Chondrocyte (in vitro differentiated cells): ENCODE measurements around the gene CRB2. TPM values are rescaled to one million over a fixed set of nuclear protein-coding genes. Genes with fewer than 3 reads are reported as not detected.

Experiments
- DNase-seq: peaks from one replicate; pipeline ENCODE4 v3.0.0; 2021; ENCODE audit warnings: mixed read lengths, low spot score
- H3K27ac Mint-ChIP-seq: one replicate; pipeline ENCODE4 v1.8.0; 2021; ENCODE audit warnings: mild to moderate bottlenecking, moderate library complexity, mixed read lengths; ENCODE audit not compliant: unreplicated experiment
- H3K27me3 Mint-ChIP-seq: 2 replicates; pipeline ENCODE4 v1.8.0; 2021; ENCODE audit warnings: low read depth, mixed read lengths
- H3K36me3 Mint-ChIP-seq: 2 replicates; pipeline ENCODE4 v1.8.0; 2021; ENCODE audit warnings: low read depth, mixed read lengths
- H3K4me1 Mint-ChIP-seq: 2 replicates; pipeline ENCODE4 v1.8.0; 2021; ENCODE audit warnings: low read depth, mild to moderate bottlenecking, mixed read lengths
- H3K4me3 Mint-ChIP-seq: one replicate; pipeline ENCODE4 v1.8.0; 2021; ENCODE audit warnings: mild to moderate bottlenecking, moderate library complexity, mixed read lengths; ENCODE audit not compliant: unreplicated experiment
- H3K9me3 Mint-ChIP-seq: 2 replicates; pipeline ENCODE4 v1.8.0; 2021; ENCODE audit warnings: low read depth, mixed read lengths
- CTCF ChIP-seq: fragments of 200-600 bp; sonication (generic); IDR thresholded peaks from 2 replicates; pipeline ENCODE4 v1.5.0; 2021; ENCODE audit warnings: antibody characterized with exemption, mild to moderate bottlenecking, moderate library complexity
- total RNA-seq: library from RNA; stranded (reverse); gene quantifications from 3 replicates; pipeline ENCODE4 v1.2.1, GENCODE V29; 2021

CRB2 gene
- total RNA-seq, 1 donor from 2014 or later, result 0.07 TPM

GRCh38 chr9:123418052-123418430 lies 62.0 kb downstream of the CRB2 start:
- Mint-ChIP-seq H3K4me3 (no peak overlapping the region), H3K9me3 (no peaks in the 10 kb centered on the region), H3K36me3 (peaks cover 10% of the 10 kb centered on the region), H3K27ac (no peak overlapping the region), H3K4me1 (no peaks in the 10 kb centered on the region), H3K27me3 (no peaks in the 10 kb centered on the region)
- no peak for TF ChIP-seq CTCF
- peak; percentile 80 for DNase-seq

GRCh38 chr9:123418506-123418905 lies 62.5 kb downstream of the CRB2 start:
- Mint-ChIP-seq H3K27ac (no peak overlapping the region), H3K27me3 (no peaks in the 10 kb centered on the region), H3K36me3 (peaks cover 10% of the 10 kb centered on the region), H3K9me3 (no peaks in the 10 kb centered on the region), H3K4me1 (no peaks in the 10 kb centered on the region), H3K4me3 (no peak overlapping the region)
- no peak for TF ChIP-seq CTCF
- DNase-seq, result peak; percentile 55

DNA sequence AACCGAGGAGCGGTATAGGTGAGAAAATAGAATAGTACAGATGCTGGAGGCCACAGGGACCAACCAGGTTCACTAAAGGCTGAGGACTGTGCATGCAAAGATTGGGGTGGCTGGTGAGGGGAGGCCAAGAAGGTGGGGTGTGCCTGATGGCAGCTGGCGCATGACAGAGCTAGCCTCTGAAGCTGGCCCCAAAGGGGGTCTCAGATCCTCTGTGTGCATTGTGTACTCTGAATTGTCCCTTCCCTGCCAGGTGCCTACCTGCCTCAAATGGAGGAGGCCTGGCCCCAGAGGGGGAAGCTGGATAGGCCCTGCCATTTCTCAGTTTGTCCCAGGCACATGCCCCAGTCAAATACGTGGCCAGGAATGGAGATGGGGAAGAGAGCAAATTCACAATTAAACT lies 63.1 kb downstream of the CRB2 start:
- no peaks in the 10 kb centered on the region for H3K4me1 Mint-ChIP-seq
- peak; percentile 59 for DNase-seq
- TF ChIP-seq CTCF, result no peak
- H3K36me3 Mint-ChIP-seq, result peaks cover 10% of the 10 kb centered on the region
- H3K4me3 Mint-ChIP-seq, result no peak overlapping the region
- H3K9me3 Mint-ChIP-seq, result no peaks in the 10 kb centered on the region
- no peak overlapping the region for H3K27ac Mint-ChIP-seq
- H3K27me3 Mint-ChIP-seq, result no peaks in the 10 kb centered on the region

GRCh38 chr9:123419721-123420591 lies 64.0 kb downstream of the CRB2 start:
- Mint-ChIP-seq H3K4me1 (no peaks in the 10 kb centered on the region), H3K27ac (no peak overlapping the region), H3K4me3 (no peak overlapping the region), H3K9me3 (no peaks in the 10 kb centered on the region), H3K36me3 (peaks cover 10% of the 10 kb centered on the region), H3K27me3 (no peaks in the 10 kb centered on the region)
- DNase-seq, result peak; percentile 87
- no peak for TF ChIP-seq CTCF

- DNase-seq, result peak; percentile 62
- Mint-ChIP-seq H3K36me3 (peaks cover 10% of the 10 kb centered on the region), H3K4me1 (no peaks in the 10 kb centered on the region), H3K9me3 (no peaks in the 10 kb centered on the region), H3K27ac (no peak overlapping the region), H3K27me3 (no peaks in the 10 kb centered on the region), H3K4me3 (no peak overlapping the region)
- TF ChIP-seq CTCF, result no peak
Observed at GRCh38 chr9:123420592-123421111, 64.7 kb downstream of the CRB2 start.
